CD4-positive, alpha-beta T cell treated with Interleukin-6 for 4 hours (primary cell): ENCODE measurements around the gene SOX14.

Source experiments
- DNase-seq: peaks from one replicate; pipeline ENCODE4 v3.0.0-alpha.2; 2020; ENCODE audit warnings: mixed read lengths

The SOX14 gene

GRCh38 chr3:137768361-137769321 lies 4.5 kb downstream of the SOX14 start:
- DNase-seq = no peak

GRCh38 chr3:137769322-137770065 lies 5.4 kb downstream of the SOX14 start:
- no peak for DNase-seq

- DNase-seq = no peak
Observed at GRCh38 chr3:137770066-137770834, 6.1 kb downstream of the SOX14 start.

GRCh38 chr3:137770835-137771399 lies 6.8 kb downstream of the SOX14 start:
- no peak for DNase-seq

GRCh38 chr3:137771401-137772213 lies 7.5 kb downstream of the SOX14 start:
- no peak for DNase-seq

- no peak for DNase-seq
Observed at GRCh38 chr3:137772214-137772955, 8.3 kb downstream of the SOX14 start.

- no peak for DNase-seq
Observed at GRCh38 chr3:137778941-137779340, 14.8 kb downstream of the SOX14 start.

GRCh38 chr3:137787529-137787928 lies 23.4 kb downstream of the SOX14 start:
- no peak for DNase-seq

GRCh38 chr3:137789236-137789635 lies 25.1 kb downstream of the SOX14 start:
- DNase-seq = no peak

GRCh38 chr3:137792626-137793271 lies 28.6 kb downstream of the SOX14 start:
- no peak for DNase-seq

- DNase-seq = no peak
Observed at GRCh38 chr3:137796993-137797392, 32.9 kb downstream of the SOX14 start.

- no peak for DNase-seq
Observed at GRCh38 chr3:137803215-137803614, 39.1 kb downstream of the SOX14 start.

GRCh38 chr3:137807998-137808397 lies 43.9 kb downstream of the SOX14 start:
- no peak for DNase-seq

- no peak for DNase-seq
Observed at GRCh38 chr3:137809509-137809908, 45.4 kb downstream of the SOX14 start.

GRCh38 chr3:137812023-137812422 lies 47.9 kb downstream of the SOX14 start:
- no peak for DNase-seq

- DNase-seq = no peak
Observed at GRCh38 chr3:137815251-137815650, 51.1 kb downstream of the SOX14 start.
